GM21367 (cell line): Measurements from ENCODE around the gene SASH1.
A peak's percentile ranks its signal among the peaks of the same experiment; 100 is the strongest.

Experiments used
- ATAC-seq: cut with Tn5 transposase; IDR thresholded peaks from one replicate; pipeline ENCODE4 v1.9.1; 2021; ENCODE audit not compliant: unreplicated experiment

The SASH1 gene

DNA sequence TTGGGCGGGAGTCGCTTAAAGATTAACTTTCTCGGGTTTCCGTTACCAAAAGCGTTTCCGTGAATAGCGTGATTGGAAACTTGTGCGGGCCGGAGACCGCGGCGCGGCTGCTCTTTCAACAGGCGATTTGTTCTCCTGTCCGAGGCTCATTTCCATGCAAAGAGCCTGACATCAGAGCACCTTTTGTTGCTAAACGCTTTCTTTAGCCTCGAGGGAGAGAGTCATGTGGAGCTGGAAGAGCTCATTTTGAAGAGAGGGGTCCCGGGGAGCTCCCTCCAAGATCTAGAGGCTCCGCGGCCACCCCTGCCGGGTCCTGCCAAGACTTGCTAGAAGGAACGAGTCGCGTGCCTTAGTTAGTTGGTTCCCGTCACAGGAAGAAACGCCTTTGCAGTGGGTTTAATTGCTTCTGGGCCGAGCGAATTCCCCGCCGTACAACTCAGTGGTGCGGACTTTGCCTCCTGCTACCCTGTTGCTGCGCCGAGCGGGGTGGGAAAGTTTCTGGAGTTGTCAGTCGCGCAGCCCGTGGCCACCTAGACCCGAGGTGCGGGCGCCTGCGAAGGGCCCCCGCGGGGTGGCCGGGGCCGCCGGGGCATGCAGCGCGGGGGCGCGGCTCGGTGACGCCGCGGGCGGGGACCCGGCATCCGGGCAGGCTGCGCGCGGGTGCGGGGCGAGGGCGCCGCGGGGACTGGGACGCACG lies at the start of gene SASH1:
TSS of gene SASH1 (plus strand) at position 489 of the 697 bp plus-strand sequence. CDS start 230 bp downstream, outside the sequence.
- peak; percentile 50 for ATAC-seq

DNA sequence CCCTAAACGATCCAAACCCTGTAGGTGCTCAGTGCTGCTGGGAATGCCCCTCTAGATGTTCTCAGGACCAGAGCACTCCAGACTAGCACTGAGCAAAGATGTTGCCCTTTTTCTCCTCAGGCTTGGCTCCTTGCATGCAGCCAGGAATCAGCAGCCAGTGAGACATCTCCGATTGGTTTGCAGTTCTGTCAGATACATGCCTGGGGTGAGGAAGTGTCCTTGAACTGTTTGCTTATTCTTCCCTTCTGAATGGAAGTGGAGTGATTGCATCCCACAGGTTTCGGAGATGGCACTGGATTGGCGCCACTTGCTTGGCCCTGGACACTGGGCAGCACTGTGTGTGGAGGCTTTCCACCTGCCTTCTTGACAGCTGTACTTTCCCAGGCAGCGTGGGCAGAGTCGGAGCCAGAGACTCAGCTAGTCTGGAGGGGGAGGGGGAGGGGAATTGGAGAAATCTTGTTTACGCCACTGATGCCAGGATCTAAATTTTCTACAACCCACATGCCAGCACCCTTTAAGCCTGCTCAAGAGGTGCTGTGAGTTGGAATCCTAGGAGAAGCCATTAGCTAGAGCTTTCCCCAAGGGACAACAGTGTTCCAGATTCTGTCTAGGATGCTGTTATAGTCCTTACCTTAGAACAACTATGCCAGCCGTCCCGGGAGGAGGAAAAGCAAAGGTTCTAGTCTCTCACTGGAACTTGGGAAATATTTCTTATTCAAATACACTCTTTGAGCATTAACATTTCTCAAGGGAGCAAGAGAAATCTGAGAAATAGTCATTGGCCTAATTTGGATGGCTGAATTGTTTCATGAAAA lies 49.2 kb upstream of the SASH1 start:
- no peak for ATAC-seq

DNA sequence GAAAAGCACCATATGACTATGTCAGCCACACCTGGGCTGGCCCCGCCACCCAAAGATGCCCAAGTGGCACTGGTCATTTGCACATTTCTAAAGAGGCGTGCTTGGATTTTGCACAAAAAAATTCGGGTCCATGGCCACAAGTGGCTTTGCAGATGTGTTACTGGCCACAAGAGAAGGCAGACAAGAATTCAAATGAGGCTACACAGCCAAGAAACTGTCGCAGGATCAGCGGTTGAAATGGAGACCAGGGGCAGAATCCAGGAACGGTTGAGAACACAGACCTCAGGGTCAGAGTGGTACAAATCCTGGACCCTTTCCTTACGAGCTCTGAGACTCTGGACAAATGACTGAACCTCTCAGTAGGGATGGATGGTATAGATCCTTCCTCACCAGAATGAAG lies 48.6 kb upstream of the SASH1 start:
- no peak for ATAC-seq

DNA sequence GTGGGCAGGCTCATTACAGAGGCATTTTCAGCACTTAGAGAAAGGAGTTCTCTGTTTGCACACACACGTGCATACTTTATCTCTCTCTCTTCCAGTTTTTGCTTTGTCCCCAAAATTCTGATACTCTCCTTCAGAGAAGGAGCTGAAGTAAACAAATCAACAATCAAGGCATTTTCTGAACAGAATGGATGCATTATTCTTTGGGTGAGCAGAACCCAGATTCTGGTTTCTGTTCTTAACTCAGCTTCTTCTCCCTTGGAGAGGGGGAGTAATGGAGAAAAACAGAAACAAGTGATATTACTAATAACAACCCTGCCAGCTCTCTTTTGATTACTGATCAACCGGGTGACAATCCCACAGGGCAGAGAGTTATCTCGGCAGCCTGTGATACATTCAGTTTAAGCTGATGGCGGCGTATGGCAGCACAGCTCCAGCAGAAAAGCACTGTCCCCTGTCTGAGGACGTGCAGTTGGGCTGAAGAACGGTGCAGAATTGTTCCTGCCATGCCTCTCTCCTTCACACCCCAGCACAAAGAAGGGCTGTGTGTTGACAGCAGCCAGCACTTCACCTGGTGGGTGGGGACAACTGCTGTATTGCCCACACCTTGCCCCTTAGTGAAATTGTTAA lies 47.3 kb upstream of the SASH1 start:
- ATAC-seq: no peak

DNA sequence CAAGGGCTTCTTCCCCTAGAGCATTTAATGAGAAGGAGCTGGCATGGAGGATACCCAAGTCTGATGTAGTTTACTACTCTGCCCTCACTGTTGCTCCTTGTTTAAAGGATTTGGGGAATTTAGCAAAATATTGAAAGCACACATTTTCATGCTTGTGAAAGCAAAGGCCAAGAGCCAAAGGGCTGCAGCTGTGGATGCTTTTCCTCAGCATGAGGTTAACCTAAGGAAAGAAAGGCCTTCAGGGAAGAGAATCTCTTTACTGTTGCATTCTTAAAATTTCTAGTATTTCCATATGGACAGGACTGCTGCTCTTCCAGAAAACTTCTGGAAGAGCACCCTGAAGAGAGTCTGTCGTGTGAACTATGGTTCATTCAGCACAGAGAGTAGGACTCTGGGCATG lies 45.9 kb upstream of the SASH1 start:
- no peak for ATAC-seq

DNA sequence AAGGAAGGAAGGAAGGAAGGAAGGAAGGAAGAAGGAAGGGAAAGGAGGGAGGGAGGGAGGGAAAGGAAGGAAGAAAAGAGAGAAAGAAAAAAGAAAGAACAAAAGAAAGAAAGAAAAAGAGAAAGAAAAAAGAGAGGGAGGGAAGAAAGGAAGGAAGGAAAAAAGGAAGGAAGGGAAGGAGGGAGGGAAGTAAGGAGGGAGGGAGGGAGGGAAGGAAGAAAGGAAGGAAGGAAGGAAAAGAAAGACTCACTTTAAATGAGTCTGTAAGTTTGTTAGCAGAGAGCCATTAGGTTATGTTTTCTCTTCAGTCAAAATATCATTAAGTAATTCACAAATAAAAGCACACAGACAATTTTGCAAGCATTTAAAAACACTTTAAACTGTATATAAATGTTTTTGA lies 44.0 kb upstream of the SASH1 start:
- no peak for ATAC-seq

DNA sequence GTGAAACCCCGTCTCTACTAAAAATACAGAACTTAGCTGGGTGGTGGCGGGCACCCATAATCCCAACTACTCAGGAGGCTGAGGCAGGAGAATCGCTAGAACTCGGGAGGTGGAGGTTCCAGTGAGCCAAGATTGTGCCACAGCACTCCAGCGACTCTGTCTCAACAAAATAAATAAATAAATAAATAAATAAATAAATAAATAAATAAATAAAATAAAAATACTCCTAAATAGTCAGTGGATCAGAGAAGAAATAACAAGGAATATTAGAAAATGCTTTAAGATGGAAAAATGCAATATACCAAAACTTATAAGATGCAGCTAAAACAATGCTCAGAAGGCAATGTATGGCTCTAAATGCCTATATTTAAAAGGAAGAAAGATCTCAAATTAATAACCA lies 39.0 kb upstream of the SASH1 start:
- no peak for ATAC-seq

DNA sequence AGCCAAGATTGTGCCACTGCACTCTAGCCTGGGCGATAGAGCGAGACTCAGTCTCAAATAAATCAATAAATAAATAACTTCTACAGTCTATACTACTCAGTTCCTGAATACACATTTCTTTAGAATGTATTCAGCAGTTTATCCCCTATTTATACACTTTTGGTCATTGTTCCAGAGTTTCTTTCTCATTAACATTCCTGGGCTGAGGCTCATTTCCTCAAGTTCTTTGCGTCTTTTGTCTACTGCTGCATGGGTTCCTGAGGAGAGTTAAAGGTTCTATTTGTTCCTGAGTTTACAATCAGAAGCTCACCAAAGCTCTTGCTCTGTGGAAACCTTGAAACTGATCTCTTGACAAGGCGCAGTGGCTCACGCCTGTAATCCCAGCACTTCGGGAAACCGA lies 37.7 kb upstream of the SASH1 start:
- ATAC-seq: no peak

DNA sequence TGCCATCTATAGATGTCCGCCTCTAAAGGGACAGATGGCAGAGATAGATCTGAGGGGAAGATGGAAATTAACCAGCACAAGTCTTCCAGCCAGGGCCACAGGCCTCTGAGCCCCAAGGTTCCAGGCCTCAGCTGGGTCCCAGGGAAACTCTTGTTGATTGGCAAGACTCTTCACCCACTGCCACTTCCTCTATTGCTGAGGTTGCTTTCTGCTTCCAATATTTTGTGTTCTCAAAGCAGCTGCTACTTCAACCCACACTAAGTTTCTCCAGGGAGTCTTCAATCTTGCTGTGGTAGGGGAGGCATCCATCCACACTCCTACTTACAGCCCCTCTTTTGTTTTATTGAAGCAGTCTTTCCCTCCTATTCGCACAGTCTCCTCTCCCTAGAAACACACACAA lies 36.4 kb upstream of the SASH1 start:
- no peak for ATAC-seq

DNA sequence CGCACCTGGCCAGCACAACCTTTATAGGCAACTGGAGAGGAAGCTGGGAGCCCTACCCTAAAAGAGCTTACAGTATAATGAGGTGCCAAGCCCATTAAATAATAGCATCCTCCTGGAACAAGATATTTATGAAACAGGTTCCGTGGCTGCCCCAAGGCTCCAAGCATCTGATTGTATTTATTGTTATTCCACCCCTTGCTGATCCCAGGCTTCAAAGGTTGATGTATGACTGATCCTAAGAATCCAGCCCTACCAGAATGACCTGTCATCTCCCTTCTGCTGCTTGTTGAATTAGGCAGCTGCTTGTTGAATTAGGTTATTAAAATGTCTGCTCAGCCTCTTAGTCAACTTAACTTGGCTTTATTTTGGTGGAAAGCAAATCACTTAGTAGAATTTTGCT lies 35.2 kb upstream of the SASH1 start:
- no peak for ATAC-seq

DNA sequence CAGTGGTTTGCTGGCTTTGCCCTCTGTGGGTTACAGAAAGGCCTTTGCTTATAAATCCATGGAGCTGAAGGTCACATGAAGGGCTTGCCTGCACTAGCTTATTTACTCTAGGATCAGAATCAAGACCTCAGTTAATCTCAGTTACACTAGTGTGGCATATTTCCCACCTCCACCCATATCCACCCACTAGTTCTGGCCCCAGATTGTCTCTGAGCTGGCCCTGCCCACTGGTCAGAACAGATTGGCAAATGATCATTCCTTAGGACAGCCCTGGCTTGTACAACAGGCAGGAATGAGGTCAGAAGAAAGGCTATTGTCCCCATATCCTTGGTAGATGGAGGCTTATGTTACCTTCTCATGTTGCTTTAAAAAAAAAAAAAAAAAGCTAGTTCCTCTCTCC lies 33.3 kb upstream of the SASH1 start:
- ATAC-seq: no peak

DNA sequence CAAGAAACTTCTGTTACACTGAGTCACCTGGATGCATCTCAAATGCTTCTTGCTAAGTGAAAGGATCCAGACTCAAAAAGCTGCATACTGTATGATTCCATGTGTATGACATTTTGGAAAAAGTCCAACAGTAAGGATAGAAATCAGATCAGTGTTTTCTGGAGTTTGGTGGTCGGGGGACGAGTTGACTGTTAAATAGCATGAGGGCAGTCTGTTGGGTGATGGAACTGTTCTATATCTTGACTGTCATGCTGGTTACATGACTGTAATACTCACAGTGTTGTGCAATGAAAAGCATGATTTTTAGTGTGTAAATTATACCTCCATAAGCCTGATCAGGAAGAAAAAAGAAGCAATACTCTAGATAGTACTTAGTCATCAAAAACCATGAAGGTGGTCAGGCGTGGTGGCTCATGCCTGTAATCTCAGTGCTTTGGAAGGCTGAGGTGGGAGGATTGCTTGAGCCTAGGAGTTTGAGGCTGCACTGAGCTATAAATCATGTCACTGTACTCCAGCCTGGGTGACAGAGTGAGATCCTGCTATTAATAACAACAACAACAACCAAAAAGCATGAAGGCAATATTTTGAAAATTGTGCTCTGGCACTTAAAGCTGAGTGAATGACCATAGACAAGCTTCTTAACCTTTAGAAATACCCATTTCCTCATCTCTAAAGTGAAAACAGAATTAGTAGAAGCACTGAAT lies 30.5 kb upstream of the SASH1 start:
- no peak for ATAC-seq

DNA sequence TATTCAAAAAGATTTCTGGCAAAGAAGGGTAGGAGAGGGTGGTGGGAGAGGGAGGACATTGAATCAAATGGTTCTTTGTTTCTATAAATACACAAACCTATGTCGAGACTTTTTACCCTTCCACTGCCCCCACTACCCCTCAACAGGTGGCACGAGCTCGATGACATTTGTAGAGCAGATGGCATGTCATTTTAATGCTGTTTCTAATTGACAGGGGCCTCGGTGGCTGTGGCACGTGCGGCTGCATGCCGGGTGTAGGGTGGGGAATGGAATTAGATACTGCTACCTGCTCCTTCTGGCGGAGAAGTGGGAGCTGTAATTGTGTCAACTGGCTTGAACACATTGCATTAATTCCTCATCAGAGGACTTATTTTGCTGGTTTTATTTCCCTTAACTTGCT lies 29.1 kb upstream of the SASH1 start:
- ATAC-seq: no peak

DNA sequence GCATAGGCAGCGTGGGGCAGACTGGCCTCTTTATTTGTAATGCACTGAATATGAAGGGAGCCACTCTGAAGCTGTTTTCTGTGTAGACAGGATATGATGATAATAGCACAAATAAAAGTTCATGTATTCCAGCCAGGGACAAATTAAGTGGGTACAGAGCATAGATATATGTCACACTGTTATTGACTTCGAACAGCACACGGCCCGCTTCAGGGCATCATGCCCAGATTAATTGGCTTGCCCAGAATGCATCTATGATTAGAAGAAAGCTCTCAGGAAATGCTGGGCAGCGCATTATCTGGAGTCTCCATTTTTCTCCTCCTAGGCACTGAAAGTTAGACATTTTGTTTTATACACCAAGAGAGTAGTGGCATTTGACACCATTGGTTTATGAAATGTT lies 26.3 kb upstream of the SASH1 start:
- no peak for ATAC-seq

DNA sequence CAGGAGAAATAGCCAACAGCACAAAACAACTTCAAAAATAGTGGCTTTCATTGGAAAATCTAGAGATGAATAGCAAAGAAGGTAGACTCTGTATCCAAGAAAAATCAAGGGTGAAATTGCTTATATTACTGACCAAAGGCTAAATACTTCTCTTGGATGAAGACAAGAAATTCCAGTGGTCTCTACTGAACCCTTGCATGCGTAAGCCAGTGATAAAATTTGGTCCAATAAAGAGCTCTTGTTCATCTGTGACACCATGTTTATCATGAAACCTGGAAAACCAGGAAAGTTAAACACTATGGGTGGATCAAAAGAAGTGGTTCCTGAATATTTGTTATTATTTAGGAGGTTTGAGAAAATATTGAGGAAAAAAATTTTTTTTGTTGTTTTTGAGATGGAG lies 25.6 kb upstream of the SASH1 start:
- ATAC-seq: no peak

DNA sequence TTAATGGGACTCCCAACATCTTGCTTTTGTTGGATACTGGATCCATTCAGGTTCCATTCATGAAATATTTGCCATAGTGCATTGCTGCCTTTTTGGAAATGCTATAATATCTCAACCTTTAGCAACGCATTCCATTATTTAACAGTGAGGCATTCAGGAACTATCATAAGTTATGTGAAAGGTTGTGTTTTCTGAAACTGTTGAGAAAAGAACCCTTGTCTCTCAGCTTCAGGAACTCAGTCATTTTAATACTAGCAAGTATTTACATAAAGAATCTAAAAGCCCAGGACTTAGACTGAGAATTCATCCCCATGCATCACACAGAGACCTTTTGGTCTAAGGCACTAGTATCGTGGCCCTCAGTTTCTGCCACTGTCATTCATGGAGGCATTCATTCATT lies 24.9 kb upstream of the SASH1 start:
- no peak for ATAC-seq

DNA sequence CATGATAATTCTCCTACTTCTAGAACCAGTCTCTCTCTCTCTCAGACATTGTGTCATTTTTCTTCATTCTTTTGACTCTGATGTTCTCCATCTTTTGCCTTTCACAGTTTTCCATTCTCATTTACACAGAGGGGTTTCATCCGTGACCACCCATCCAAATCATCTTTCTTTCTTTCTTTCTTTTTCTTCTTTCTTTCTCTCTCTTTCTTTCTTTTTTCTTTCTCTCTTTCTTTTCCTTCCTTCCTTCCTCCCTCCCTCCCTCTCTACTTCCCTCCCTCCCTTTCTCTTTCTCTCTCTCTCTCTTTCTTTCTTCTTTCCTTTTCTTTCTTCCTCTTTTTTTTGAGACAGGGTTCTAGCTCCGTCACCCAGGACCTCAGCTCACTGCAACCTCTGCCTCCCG lies 19.9 kb upstream of the SASH1 start:
- no peak for ATAC-seq

DNA sequence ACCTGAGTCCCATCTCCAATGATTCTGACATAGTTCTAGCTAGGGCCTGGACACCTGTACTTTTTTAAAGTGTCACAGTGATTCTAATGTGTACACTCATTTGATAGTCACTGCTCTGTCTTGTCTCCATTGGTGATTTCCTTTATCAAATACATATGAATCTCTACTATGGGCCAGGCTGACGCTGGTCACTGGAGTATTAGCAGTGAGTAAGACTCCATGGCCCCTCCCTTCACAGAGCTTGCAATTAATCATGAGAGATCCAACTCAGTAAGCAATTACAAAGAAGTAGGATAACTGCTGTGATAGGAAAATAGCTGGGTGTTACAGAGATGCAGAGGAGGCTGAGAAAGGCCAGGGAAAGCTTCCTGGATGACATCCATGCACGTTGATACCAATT lies 19.3 kb upstream of the SASH1 start:
- ATAC-seq: no peak

DNA sequence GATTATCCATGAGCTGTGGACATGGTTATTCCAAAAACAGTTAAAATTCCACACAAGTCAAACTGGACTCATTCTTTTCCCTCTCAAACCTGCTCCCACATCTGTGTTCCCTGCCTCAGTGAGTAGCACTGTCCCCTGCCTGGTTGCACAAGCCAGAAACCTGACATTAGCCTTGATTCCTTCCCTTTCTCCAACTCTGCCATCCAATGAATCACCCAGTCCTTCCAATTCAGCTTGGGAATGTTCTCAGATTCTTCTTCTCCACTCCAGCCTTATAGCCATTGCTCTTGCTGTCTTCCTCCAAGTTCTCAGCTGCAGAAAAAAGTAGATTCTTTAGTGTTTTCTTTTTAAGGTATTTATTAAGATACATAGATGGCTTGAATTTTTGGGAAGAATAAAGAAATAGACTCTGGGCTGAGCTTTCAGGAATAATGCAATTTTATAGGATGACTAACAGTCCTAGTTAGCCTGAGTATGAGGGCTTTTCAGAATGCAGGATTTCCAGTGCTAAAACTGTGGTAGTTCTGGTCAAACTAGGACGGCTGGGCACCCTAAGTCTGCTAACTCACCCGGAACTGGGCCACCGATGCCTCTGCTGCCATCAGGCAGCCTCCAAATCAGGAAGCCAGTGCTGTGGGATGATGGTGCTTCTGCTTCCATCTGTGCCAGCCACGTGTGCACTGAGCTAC lies 18.2 kb upstream of the SASH1 start:
- ATAC-seq: no peak

DNA sequence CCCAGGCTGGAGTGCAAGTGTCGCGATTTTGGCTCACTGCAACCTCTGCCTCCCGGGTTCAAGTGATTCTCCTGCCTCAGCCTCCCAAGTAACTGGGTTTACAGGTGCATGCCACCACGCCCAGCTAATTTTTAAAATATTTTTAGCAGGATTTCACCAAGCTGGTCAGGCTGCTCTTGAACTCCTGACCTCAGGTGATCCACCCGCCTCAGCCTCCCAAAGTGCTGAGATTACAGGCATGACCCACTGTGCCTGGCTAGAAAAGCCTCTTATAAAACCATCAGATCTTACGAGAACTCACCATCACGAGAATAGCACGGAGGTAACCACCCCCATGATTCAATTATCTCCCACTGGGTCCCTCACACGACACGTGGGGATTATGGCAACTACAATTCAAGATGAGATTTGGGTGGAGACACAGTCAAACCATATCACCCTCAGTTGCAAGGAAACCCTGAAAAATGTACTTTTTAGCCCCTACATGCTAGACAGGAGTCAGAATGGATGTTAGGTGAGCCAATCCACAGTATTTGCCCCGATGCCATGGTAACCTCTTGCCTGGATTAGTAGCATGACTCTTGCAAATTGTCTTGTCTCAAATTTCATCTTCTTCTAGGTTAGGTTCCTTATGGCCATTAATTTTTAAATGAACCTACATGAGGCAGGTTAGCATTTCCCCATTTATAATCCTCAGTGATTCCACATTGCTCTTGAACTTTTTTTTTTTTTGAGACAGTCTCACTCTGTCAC lies 17.1 kb upstream of the SASH1 start:
- no peak for ATAC-seq
